Measurements from ENCODE around the gene ETV2.
"Not testable (repeated sequence)": the region's sequence is repeated elsewhere in the genome, so short reads cannot be mapped to it uniquely, and the experiment has no call there.

Gene ETV2

GRCh38 chr19:35655600-35655999 is 14.1 kb downstream of the ETV2 start:
- in situ Hi-C loops (cut with MboI; ENCODE audit: low sequenced_read_pairs): no loop called here

DNA sequence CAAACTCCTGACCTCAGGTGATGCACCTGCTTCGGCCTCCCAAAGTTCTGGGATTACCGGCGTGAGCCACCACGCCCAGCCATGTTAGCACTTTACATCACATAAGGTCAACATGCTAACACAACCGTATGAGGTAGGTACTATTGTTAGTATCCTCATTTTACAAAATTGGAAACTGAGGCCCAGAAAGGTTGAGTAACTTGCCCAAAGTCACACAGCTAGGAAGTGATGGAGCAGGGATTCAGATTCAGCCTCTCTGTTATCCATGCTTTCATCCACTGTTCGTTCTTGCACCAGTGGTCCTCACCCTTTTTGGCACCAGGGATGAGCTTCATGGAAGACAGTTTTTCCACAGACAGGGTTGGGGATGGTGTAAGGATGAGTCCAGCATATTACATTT is 15.2 kb downstream of the ETV2 start:
- in situ Hi-C loops (cut with MboI; ENCODE audit: low sequenced_read_pairs): no loop called here

DNA sequence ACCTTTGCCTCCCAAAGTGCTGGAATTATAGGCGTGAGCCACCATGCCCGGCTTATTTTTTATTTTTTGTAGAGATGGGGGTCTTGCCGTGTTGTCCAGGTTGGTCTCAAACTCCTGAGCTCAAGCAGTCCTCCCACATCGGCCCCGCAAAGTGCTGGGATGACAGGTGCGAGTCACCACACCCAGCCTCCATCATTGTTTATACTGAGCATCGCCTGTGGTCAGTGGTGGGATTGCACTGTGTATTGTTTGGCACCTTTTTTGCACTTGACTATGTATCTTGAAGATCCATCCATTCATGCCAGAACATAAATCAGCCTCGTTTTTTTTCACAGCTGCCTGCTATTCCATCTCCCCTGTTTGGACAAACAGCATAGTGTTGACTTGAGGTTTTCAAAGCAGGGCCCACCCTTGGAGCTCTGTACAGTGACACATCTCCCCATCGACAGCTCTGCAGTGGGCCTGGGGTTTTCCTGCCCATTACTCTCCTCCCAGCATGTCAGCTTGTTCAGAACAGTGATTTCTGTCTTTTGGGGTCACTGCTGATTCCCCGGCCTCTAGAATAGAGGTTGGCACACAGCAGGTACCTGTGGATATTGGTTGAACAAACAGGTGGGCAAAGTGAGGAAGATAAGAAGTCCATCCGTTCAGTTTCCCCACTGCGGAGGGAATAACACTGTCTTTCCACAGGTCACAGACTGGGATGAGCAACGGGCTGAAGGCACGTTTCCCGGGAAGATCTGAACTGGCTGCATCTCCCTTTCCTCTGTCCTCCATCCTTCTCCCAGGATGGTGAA is 16.6 kb downstream of the ETV2 start:
- in situ Hi-C loops (cut with MboI; ENCODE audit: low sequenced_read_pairs): no loop called here

- in situ Hi-C loops (cut with MboI; ENCODE audit: low sequenced_read_pairs): no loop called here
Observed at GRCh38 chr19:35661995-35662340, 20.4 kb downstream of the ETV2 start.

- in situ Hi-C loops (cut with MboI; ENCODE audit: low sequenced_read_pairs): no loop called here
Observed at GRCh38 chr19:35663981-35664380, 22.4 kb downstream of the ETV2 start.

- in situ Hi-C loops (cut with MboI; ENCODE audit: low sequenced_read_pairs): no loop called here
Observed at GRCh38 chr19:35665157-35665556, 23.6 kb downstream of the ETV2 start.

- in situ Hi-C loops (cut with MboI; ENCODE audit: low sequenced_read_pairs): no loop called here
Observed at GRCh38 chr19:35665604-35666003, 24.1 kb downstream of the ETV2 start.

DNA sequence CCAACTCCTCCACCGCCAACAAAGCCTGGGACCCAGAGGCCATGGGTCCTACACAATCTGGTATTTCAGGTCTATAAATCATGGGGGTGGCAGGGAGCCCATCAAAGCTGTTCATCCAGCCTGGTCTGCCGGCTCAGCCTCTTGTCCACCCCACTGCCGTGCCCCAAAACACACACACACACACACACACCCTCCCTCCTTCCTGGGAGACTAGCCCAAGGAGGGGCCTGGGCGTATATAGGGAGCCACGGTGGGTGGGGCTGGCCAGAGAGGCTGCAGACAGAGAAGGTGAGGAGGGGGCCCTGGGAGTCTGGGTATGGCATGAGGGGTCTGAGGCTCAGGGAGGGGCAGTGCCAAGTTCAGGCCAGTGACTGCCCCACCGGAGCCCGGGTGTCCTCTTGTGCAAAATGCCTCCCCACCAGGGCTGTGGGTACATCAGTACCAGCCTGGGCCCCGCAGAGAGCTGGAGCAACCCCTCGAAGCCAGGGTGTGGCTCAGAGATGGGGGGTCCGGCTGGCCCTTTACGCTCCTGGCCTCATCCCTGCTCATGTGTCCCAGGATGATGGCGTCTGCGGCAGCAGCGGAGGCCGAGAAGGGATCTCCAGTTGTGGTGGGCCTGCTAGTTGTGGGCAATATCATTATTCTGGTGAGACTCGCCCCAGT is 24.8 kb downstream of the ETV2 start, which contains the start of gene UPK1A:
UPK1A (plus strand) TSS at position 267 of the 663 bp plus-strand sequence; CDS start at position 563, 296 bp downstream.
- in situ Hi-C loops (cut with MboI; ENCODE audit: low sequenced_read_pairs): no loop called here

DNA sequence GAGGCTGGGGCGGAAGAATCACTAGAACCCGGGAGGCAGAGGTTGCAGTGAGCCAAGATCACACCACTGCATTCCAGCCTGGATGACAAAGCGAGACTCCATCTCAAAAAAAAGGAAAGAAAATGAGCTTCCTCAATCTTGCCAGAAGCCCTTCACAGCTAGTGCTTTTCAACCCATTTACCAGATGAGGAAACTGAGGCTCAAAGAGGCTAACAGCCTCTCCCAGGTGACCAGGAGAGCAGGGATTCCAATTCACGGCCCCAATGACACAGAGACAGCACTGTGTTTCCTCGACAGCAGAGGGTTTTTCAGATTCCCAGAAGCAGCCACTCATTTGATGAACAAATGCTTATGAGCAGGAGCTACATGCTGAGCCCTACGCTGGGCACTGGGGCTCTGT is 28.0 kb downstream of the ETV2 start:
- in situ Hi-C loops (cut with MboI; ENCODE audit: low sequenced_read_pairs): no loop called here

GRCh38 chr19:35669974-35670373 is 28.4 kb downstream of the ETV2 start:
- in situ Hi-C loops (cut with MboI; ENCODE audit: low sequenced_read_pairs): no loop called here

DNA sequence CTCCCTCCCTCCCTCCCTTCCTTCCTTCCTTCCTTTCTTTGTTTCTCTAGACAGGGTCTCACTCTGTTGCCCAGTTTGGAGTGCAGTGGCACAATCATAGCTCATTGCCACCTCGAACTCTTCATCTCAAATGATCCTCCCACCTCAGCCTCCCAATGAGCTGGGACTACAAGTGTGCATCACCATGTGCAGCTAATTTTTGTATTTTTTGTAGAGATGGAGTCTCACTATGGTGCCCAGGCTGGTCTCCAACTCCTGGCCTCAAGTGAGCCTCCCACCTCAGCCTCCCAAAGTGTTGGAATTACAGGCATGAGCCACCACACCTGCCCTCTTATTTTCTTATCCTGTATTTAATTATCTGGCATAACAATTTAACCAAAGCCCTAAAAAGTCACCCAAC is 29.1 kb downstream of the ETV2 start:
- in situ Hi-C loops (cut with MboI; ENCODE audit: low sequenced_read_pairs): no loop called here

- in situ Hi-C loops (cut with MboI; ENCODE audit: low sequenced_read_pairs): no loop called here
Observed at GRCh38 chr19:35671818-35672217, 30.3 kb downstream of the ETV2 start.

GRCh38 chr19:35673121-35673804 is 31.7 kb downstream of the ETV2 start:
- in situ Hi-C loops (cut with MboI; ENCODE audit: low sequenced_read_pairs): no loop called here

- in situ Hi-C loops (cut with MboI; ENCODE audit: low sequenced_read_pairs): no loop called here
Observed at GRCh38 chr19:35675589-35676140, 34.1 kb downstream of the ETV2 start.

GRCh38 chr19:35689836-35690235 is 48.3 kb downstream of the ETV2 start:
- in situ Hi-C loops (cut with MboI; ENCODE audit: low sequenced_read_pairs): no loop called here

- in situ Hi-C loops (cut with MboI; ENCODE audit: low sequenced_read_pairs): not testable (repeated sequence)
Observed at GRCh38 chr19:35691106-35691505, 49.6 kb downstream of the ETV2 start.

DNA sequence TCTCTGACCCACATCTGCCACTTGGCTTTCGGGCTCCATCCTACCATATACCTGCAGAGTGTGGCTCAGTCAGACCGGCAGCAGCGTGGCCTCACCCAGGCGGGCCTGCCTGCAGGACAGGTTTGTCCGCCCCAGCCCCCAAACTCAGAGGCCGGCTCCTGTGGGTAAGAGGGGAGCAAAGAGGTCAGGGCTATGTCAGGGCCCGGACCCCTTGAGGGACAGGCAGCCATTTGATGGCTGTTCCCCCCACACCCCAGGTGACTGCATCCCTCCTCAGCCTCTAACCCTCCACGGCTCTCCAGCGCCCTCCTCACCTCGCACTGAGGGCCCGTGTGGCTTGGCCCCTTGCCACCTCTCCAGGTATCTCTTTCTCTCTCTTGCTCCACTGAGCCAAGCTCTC is 50.5 kb downstream of the ETV2 start:
- in situ Hi-C loops (cut with MboI; ENCODE audit: low sequenced_read_pairs): no loop called here

DNA sequence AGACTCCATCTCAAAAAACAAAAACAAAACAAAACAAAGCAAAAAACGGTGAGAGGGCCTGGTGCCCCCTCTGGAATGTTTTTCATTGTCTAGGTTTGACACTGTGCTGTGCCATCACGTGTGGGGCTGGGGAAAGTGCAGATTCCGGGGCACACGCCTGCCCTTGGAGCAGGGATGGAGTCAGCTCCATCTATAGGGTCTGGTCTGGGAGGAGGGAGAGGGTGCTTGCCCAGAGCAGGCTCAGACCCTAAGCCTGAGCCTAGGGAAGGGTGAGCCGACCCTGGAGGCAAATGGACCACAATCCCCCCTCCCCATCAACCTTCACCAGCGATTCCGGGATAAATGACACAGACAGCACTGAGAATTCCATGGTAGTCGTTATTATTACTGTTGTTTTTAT is 51.9 kb downstream of the ETV2 start:
- in situ Hi-C loops (cut with MboI; ENCODE audit: low sequenced_read_pairs): no loop called here

DNA sequence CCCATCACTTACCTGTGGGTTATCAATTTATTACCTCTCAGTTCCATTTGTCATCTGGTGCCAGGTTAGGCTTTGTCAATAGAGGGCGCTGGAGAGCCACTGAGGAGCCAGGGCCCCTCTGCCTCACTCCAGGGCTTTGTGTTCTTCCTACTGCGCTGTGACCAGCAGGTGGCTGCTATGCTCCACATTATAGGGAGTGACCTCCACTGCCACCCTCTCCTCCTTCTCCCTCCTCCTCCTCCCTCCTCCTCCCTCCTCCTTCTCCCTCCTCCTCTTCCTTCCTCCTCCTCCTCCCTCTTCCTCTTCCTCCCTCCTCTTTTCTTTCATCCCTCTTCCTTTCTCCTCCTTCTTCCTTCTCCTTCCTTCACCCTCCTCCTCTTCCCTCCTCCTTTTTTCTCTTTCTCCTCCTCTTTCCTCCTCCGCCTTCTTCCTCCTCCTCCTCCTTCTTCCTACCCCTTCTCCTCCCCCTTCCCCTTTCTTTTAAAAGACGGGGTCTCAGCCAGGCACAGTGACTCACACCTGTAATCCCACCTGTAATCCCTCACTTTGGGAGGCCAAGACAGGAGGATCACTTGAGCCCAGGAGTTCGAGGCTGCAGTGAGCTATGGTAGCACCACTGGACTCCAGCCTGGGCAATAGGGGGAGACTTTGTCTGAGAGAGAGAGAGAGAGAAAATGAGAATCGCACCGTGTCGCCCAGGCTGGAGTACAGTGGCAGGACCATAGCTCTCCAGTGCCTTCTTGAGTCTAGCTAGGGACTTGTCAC is 52.5 kb downstream of the ETV2 start:
- in situ Hi-C loops (cut with MboI; ENCODE audit: low sequenced_read_pairs): no loop called here

All from HL-60/S4 (cell line).